Smooth muscle cell (in vitro differentiated cells): ENCODE data around the gene SLC13A3. TPM values are rescaled to one million over a fixed set of nuclear protein-coding genes. Genes with fewer than 3 reads are reported as not detected.

ENCODE experiments used
- DNase-seq: peaks from one replicate; lab custom pipeline; 2025; ENCODE audit not compliant: unreplicated experiment; lab: John Stamatoyannopoulos, UW
- H2AFZ ChIP-seq: fragments of 200-600 bp; sonication (generic); 2 replicates; pipeline ENCODE4 v1.6.0; 2016; ENCODE audit warnings: antibody characterized with exemption, low read depth, mild to moderate bottlenecking
- H3F3A ChIP-seq: fragments of 200-600 bp; sonication (generic); 2 replicates; pipeline ENCODE4 v1.6.0; 2017; ENCODE audit warnings: antibody characterized with exemption, low read depth
- H3K27ac ChIP-seq: fragments of 200-600 bp; sonication (generic); 2 replicates; pipeline ENCODE4 v1.5.1; 2016; ENCODE audit warnings: low read depth, mild to moderate bottlenecking
- H3K27me3 ChIP-seq: fragments of 200-600 bp; sonication (generic); 2 replicates; pipeline ENCODE4 v1.6.1; 2016; ENCODE audit warnings: low read depth, mild to moderate bottlenecking
- H3K36me3 ChIP-seq: fragments of 200-600 bp; sonication (generic); 2 replicates; pipeline ENCODE4 v1.5.1; 2016; ENCODE audit warnings: low read depth
- H3K4me1 ChIP-seq: fragments of 200-600 bp; sonication (generic); 2 replicates; pipeline ENCODE4 v1.5.1; 2016; ENCODE audit warnings: low read depth
- H3K4me2 ChIP-seq: fragments of 200-600 bp; sonication (generic); 2 replicates; pipeline ENCODE4 v1.6.0; 2016; ENCODE audit warnings: mild to moderate bottlenecking
- H3K4me3 ChIP-seq: fragments of 200-600 bp; sonication (generic); 2 replicates; pipeline ENCODE4 v1.5.1; 2016; ENCODE audit warnings: mild to moderate bottlenecking
- H3K79me2 ChIP-seq: fragments of 200-600 bp; sonication (generic); 2 replicates; pipeline ENCODE4 v1.6.0; 2016; ENCODE audit warnings: low read depth, mild to moderate bottlenecking
- H3K9ac ChIP-seq: fragments of 200-600 bp; sonication (generic); 2 replicates; pipeline ENCODE4 v1.6.0; 2016; ENCODE audit warnings: low read depth
- H3K9me3 ChIP-seq: fragments of 200-600 bp; sonication (generic); replicated peaks from 2 replicates; pipeline ENCODE4 v1.5.1; 2016; ENCODE audit warnings: low read depth
- H4K20me1 ChIP-seq: fragments of 200-600 bp; sonication (generic); 2 replicates; pipeline ENCODE4 v1.6.0; 2016; ENCODE audit warnings: low read depth
- WGBS: methylation state at CpG from one replicate; pipeline ENCODE4 v1.1.7; 2016; ENCODE audit warnings: low lambda C conversion rate; 5-methylcytosine and 5-hydroxymethylcytosine counted together
- polyA plus RNA-seq: library from polyadenylated mRNA; unstranded; fragments of >200 nt; fragmentation: Nextera tagmentation; extraction: Ambion mirVana; gene quantifications from 2 replicates; pipeline ENCODE4 v1.2.1, GENCODE V29; 2016
- total RNA-seq: library from RNA; depleted of rRNA; stranded (reverse); fragments of >200 nt; gene quantifications from 2 replicates; pipeline ENCODE4 v1.2.3, GENCODE V29; 2014
- TF ChIP-seq, protein P1 (sequence below): fragments of 200-600 bp; sonication (generic); IDR thresholded peaks from 2 replicates; pipeline ENCODE4 v1.5.1; 2017; ENCODE audit warnings: borderline replicate concordance, mild to moderate bottlenecking, antibody characterized with exemption; ENCODE audit not compliant: insufficient read depth, poor library complexity, severe bottlenecking

SLC13A3 gene
- total and polyA plus RNA-seq, 2 experiments from 2014 or later: 6.4 to 7.7 TPM

DNA sequence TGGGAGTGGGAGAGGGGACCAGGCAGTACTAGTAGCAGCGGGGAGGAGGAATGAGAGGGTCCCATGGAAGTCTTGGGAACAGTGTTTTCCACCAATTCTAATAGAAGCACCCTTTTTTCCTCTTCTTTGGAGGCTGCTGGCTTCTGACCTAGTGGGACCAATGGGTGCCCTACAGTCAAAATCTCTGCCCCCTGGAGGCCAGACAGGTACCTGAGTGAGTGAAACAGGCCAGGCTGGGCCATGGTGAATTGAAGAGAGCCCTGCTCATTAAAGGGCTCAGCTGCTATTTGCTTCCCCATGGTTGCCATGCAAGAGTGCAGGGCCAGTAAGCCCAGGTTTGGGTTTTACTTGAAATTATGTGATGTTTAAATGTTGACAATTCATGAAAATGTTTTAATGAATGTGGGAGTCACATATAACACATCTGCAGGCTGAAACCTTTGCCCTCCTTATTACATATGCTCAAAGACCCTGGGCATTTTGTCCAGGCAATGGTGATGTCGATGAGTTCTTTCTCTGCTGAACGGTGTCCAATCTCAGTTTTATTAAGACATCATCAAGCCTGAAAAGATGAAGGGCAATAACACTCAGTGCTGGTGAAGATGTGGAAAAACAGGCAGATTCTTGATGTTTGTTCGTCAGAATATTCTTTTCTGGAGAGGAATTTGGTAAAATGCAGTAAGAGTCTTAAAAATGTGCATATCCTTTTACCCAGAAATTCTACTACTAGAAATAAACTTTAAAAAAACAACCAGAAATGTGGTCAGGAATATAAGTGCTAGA lies 58.5 kb downstream of the SLC13A3 start:
- Histone ChIP-seq H3K4me2 (no peak overlapping the region), H3K4me1 (no peaks in the 10 kb centered on the region), H3K9ac (no peak overlapping the region), H3K36me3 (no peaks in the 10 kb centered on the region), H3K4me3 (no peak overlapping the region), H3K27ac (no peak overlapping the region), H3K79me2 (no peaks in the 10 kb centered on the region), H3K9me3 (no peaks in the 10 kb centered on the region), H3K27me3 (no peaks in the 10 kb centered on the region), H4K20me1 (no peaks in the 10 kb centered on the region), H3F3A (no peaks in the 10 kb centered on the region), H2AFZ (no peak overlapping the region)
- DNase-seq: no peak
- 91% methylated on average over 4 of the region's 4 CpGs for WGBS
- TF ChIP-seq, protein P1, sequence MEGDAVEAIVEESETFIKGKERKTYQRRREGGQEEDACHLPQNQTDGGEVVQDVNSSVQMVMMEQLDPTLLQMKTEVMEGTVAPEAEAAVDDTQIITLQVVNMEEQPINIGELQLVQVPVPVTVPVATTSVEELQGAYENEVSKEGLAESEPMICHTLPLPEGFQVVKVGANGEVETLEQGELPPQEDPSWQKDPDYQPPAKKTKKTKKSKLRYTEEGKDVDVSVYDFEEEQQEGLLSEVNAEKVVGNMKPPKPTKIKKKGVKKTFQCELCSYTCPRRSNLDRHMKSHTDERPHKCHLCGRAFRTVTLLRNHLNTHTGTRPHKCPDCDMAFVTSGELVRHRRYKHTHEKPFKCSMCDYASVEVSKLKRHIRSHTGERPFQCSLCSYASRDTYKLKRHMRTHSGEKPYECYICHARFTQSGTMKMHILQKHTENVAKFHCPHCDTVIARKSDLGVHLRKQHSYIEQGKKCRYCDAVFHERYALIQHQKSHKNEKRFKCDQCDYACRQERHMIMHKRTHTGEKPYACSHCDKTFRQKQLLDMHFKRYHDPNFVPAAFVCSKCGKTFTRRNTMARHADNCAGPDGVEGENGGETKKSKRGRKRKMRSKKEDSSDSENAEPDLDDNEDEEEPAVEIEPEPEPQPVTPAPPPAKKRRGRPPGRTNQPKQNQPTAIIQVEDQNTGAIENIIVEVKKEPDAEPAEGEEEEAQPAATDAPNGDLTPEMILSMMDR: no peak

- Histone ChIP-seq H3K4me1 (no peaks in the 10 kb centered on the region), H3K36me3 (no peaks in the 10 kb centered on the region), H2AFZ (no peak overlapping the region), H3K27me3 (no peaks in the 10 kb centered on the region), H3K79me2 (no peaks in the 10 kb centered on the region), H3K4me2 (no peak overlapping the region), H3F3A (no peaks in the 10 kb centered on the region), H3K27ac (no peak overlapping the region), H3K4me3 (no peak overlapping the region), H3K9ac (no peak overlapping the region), H4K20me1 (no peaks in the 10 kb centered on the region), H3K9me3 (no peaks in the 10 kb centered on the region)
- DNase-seq: no peak
- 84% methylated on average over 1 of the region's 1 CpG for WGBS
- TF ChIP-seq, protein P1: no peak
Observed at GRCh38 chr20:46590443-46590842, 60.8 kb downstream of the SLC13A3 start.

- no peak overlapping the region for H2AFZ ChIP-seq
- H3K36me3 ChIP-seq: no peaks in the 10 kb centered on the region
- 93% methylated on average over 14 of the region's 14 CpGs for WGBS
- TF ChIP-seq, protein P1: no peak
- no peak overlapping the region for H3K4me3 ChIP-seq
- H3K4me1 ChIP-seq: peaks cover 12% of the 10 kb centered on the region
- H3K27me3 ChIP-seq: no peaks in the 10 kb centered on the region
- no peaks in the 10 kb centered on the region for H3F3A ChIP-seq
- DNase-seq: no peak
- H3K79me2 ChIP-seq: no peaks in the 10 kb centered on the region
- H3K4me2 ChIP-seq: no peak overlapping the region
- H3K9me3 ChIP-seq: no peaks in the 10 kb centered on the region
- H4K20me1 ChIP-seq: no peaks in the 10 kb centered on the region
- H3K9ac ChIP-seq: no peak overlapping the region
- H3K27ac ChIP-seq: no peak overlapping the region
Observed at GRCh38 chr20:46588532-46589511, 62.4 kb downstream of the SLC13A3 start.
